ENCODE data around the gene CITED4. TPM values are rescaled to one million over a fixed set of nuclear protein-coding genes. Genes with fewer than 3 reads are reported as not detected.

The CITED4 gene
- polyA plus RNA-seq, 3 donors = 2.4 to 18.8 (median 17.1) TPM

- TF ChIP-seq CTCF (IDR thresholded peaks at IDR 0.05) = no peak
- 100% methylated on average over 1 of the region's 2 CpGs for WGBS (ENCODE audit: insufficient coverage)
- peak overlapping the region in 1 of 7 donors; percentile 24 for H3K27ac Mint-ChIP-seq
These were observed 30.2 kb upstream of the CITED4 start for GRCh38 chr1:40892354-40892753.

GRCh38 chr1:40890771-40891170 lies 28.6 kb upstream of the CITED4 start:
- Mint-ChIP-seq H3K36me3 (peaks cover 4 to 5% of the 10 kb centered on the region in 2 donors), H3K27ac (peak overlapping the region in 2 of 7 donors; percentile 88 to 90), H3K4me1 (peaks cover 21% of the 10 kb centered on the region), H3K4me3 (no peak overlapping the region), H3K9me3 (peaks cover 20 to 30% (median 26%) of the 10 kb centered on the region in 7 donors), H3K27me3 (ENCODE audit: low read depth in 3 of 3) (peaks cover 11 to 15% (median 13%) of the 10 kb centered on the region in 3 donors)
- H3K27me3 ChIP-seq (ENCODE audit: control insufficient read depth in 2 of 2, insufficient read depth in 2 of 2, low read length in 2 of 2) = peaks cover 0 to 10% of the 10 kb centered on the region in 2 donors
- peak overlapping the region; percentile 11 for H2AFZ ChIP-seq (ENCODE audit: insufficient read depth, low read depth, low read length, poor library complexity, severe bottlenecking)
- TF ChIP-seq CTCF (IDR thresholded peaks at IDR 0.05) = no peak
- intact Hi-C loops (cut with micrococcal nuclease) = loop anchor here in 1 of 2 donors (5.0 kb wide), 1 partner anchor 47 kb away; no protein-coding TSS in a partner anchor
- H3K27ac ChIP-seq (ENCODE audit: low read depth in 1 of 2, low read length in 2 of 2) = no peak overlapping the region
- no peak overlapping the region for H3K4me3 ChIP-seq (replicated peaks in 1 of 3; ENCODE audit: low read depth in 2 of 3, low read length in 3 of 3)
- WGBS (ENCODE audit: insufficient coverage) = no CpG with 5 or more reads among the region's 2 CpGs
- H3K4me1 ChIP-seq (ENCODE audit: control insufficient read depth in 1 of 2, insufficient read depth in 2 of 2, low read length in 2 of 2) = peaks cover 10 to 14% of the 10 kb centered on the region in 2 donors
- DNase-seq = no peak
- no peaks in the 10 kb centered on the region for H4K20me1 ChIP-seq (ENCODE audit: insufficient read depth, low read length)
- H3K79me2 ChIP-seq (ENCODE audit: insufficient read depth, low read length) = no peaks in the 10 kb centered on the region
- H3K4me2 ChIP-seq (replicated peaks; ENCODE audit: extremely low read depth, low read length, poor library complexity, severe bottlenecking) = no peak overlapping the region
- peaks cover 13 to 20% of the 10 kb centered on the region in 2 donors for H3K9me3 ChIP-seq (replicated peaks in 1 of 2; ENCODE audit: control insufficient read depth in 1 of 2, insufficient read depth in 1 of 2, low read length in 2 of 2)
- no peak overlapping the region for H3K9ac ChIP-seq (ENCODE audit: insufficient read depth, low read length, poor library complexity, severe bottlenecking)
- no peaks in the 10 kb centered on the region for H3K36me3 ChIP-seq (replicated peaks in 1 of 2; ENCODE audit: control insufficient read depth in 1 of 2, insufficient read depth in 2 of 2, low read length in 2 of 2)

More at GRCh38 chr1:40892354-40892753, 30.2 kb upstream of the CITED4 start:
- no peak overlapping the region for H3K27ac ChIP-seq (ENCODE audit: low read depth in 1 of 2, low read length in 2 of 2)
- Mint-ChIP-seq H3K4me3 (no peak overlapping the region), H3K36me3 (peaks cover 1 to 5% of the 10 kb centered on the region in 2 donors), H3K27me3 (ENCODE audit: low read depth in 3 of 3) (peaks cover 2 to 5% (median 2%) of the 10 kb centered on the region in 3 donors), H3K4me1 (peaks cover 13% of the 10 kb centered on the region), H3K9me3 (peaks cover 20 to 31% (median 26%) of the 10 kb centered on the region in 7 donors)
- peaks cover 10 to 14% of the 10 kb centered on the region in 2 donors for H3K4me1 ChIP-seq (ENCODE audit: control insufficient read depth in 1 of 2, insufficient read depth in 2 of 2, low read length in 2 of 2)
- H4K20me1 ChIP-seq (ENCODE audit: insufficient read depth, low read length) = no peaks in the 10 kb centered on the region
- H2AFZ ChIP-seq (ENCODE audit: insufficient read depth, low read depth, low read length, poor library complexity, severe bottlenecking) = no peak overlapping the region
- no peaks in the 10 kb centered on the region for H3K36me3 ChIP-seq (replicated peaks in 1 of 2; ENCODE audit: control insufficient read depth in 1 of 2, insufficient read depth in 2 of 2, low read length in 2 of 2)
- no peak for DNase-seq
- intact Hi-C loops (cut with micrococcal nuclease) = loop anchor here in 1 of 2 donors (5.0 kb wide), 1 partner anchor 45 kb away; no protein-coding TSS in a partner anchor
- H3K9me3 ChIP-seq (replicated peaks in 1 of 2; ENCODE audit: control insufficient read depth in 1 of 2, insufficient read depth in 1 of 2, low read length in 2 of 2) = peaks cover 13 to 20% of the 10 kb centered on the region in 2 donors
- H3K79me2 ChIP-seq (ENCODE audit: insufficient read depth, low read length) = no peaks in the 10 kb centered on the region
- no peaks in the 10 kb centered on the region for H3K27me3 ChIP-seq (ENCODE audit: control insufficient read depth in 2 of 2, insufficient read depth in 2 of 2, low read length in 2 of 2)
- no peak overlapping the region for H3K4me3 ChIP-seq (replicated peaks in 1 of 3; ENCODE audit: low read depth in 2 of 3, low read length in 3 of 3)
- H3K9ac ChIP-seq (ENCODE audit: insufficient read depth, low read length, poor library complexity, severe bottlenecking) = no peak overlapping the region
- H3K4me2 ChIP-seq (replicated peaks; ENCODE audit: extremely low read depth, low read length, poor library complexity, severe bottlenecking) = no peak overlapping the region

Measured in CD14-positive monocyte (primary cell).